Ovary (tissue), 3 donors: ENCODE results near the gene SMIM23.

ENCODE experiments used
- CTCF ChIP-seq, 3 donors: fragments of 450-650 bp in 2 of 3; fragments of 200-600 bp in 1 of 3; IDR thresholded peaks; one replicate each; pipeline versions ENCODE4 v1.5.1 to v1.8.0; 2016 to 2022; ENCODE audit warnings: antibody characterized with exemption in 3 of 3, mild to moderate bottlenecking in 1 of 3
- EP300 ChIP-seq: sonication (generic); formaldehyde crosslinking; IDR thresholded peaks from one replicate; pipeline ENCODE4 v1.6.1; 2017; ENCODE audit warnings: antibody characterized with exemption
- POLR2A ChIP-seq: fragments of 450-650 bp; IDR thresholded peaks from one replicate; pipeline ENCODE4 v1.6.1; 2017; ENCODE audit warnings: antibody characterized with exemption, mild to moderate bottlenecking, moderate library complexity
- donor health status: DM: no; HTN: no; CAD: no.

GRCh38 chr5:171747061-171747859, 38.4 kb upstream of the SMIM23 start:
- no peak for TF ChIP-seq POLR2A
- TF ChIP-seq CTCF (IDR thresholded peaks at IDR 0.05) = no peak
- no peak for TF ChIP-seq EP300
